Muscle layer of colon (tissue), 2 donors: ENCODE results near the gene NAB2.
A peak's percentile ranks its signal among the peaks of the same experiment; 100 is the strongest.

ENCODE experiments used
- H3K27ac ChIP-seq: one replicate; pipeline ENCODE4 v1.7.0; 2013; ENCODE audit warnings: low read depth, mild to moderate bottlenecking, low read length, moderate library complexity
- H3K27me3 ChIP-seq, 2 donors: one replicate each; pipeline ENCODE4 v1.7.0; 2013; ENCODE audit warnings: low read length in 2 of 2, mild to moderate bottlenecking in 2 of 2; ENCODE audit not compliant: insufficient read depth in 2 of 2, control insufficient read depth in 1 of 2
- H3K36me3 ChIP-seq: one replicate; pipeline ENCODE4 v1.7.0; 2013; ENCODE audit warnings: mild to moderate bottlenecking, low read length; ENCODE audit not compliant: insufficient read depth
- H3K4me1 ChIP-seq: one replicate; pipeline ENCODE4 v1.7.0; 2013; ENCODE audit warnings: mild to moderate bottlenecking, low read length; ENCODE audit not compliant: insufficient read depth
- H3K4me3 ChIP-seq, 2 donors: one replicate each; pipeline ENCODE4 v1.7.0; 2013; ENCODE audit warnings: low read length in 2 of 2, low read depth in 1 of 2, mild to moderate bottlenecking in 1 of 2, moderate library complexity in 1 of 2
- H3K9ac ChIP-seq: one replicate; pipeline ENCODE4 v1.7.0; 2013; ENCODE audit warnings: low read length
- H3K9me3 ChIP-seq: one replicate; pipeline ENCODE4 v1.7.0; 2013; ENCODE audit warnings: mild to moderate bottlenecking, low read length
- donor health status: abdominal sarcoma.
- donor health status: Adenocarcinoma of cecum.

NAB2 gene

DNA sequence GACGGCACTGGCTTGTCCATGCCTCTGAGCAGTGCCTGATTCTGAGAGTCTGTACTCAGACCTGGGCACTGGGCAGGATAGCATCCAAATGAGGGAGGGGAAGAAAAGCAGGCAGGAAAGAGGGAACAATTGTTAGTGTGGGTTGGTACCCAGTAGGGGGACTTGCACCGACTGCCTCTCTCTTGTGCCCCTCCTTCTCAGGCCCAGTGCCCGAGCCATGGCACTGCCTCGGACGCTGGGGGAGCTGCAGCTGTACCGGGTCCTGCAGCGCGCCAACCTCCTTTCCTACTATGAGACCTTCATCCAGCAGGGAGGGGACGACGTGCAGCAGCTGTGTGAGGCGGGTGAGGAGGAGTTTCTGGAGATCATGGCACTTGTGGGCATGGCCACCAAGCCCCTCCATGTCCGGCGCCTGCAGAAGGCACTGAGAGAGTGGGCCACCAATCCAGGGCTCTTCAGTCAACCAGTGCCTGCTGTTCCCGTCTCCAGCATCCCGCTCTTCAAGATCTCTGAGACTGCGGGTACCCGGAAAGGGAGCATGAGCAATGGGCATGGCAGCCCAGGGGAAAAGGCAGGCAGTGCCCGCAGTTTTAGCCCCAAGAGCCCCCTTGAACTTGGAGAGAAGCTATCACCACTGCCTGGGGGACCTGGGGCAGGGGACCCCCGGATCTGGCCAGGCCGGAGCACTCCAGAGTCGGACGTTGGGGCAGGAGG, 2.2 kb downstream of the NAB2 start:
- Histone ChIP-seq H3K9me3 (no peaks in the 10 kb centered on the region), H3K27me3 (no peaks in the 10 kb centered on the region), H3K4me1 (peaks cover 53% of the 10 kb centered on the region), H3K27ac (peak overlapping the region; percentile 84), H3K36me3 (peaks cover 47% of the 10 kb centered on the region), H3K9ac (no peak overlapping the region), H3K4me3 (peak overlapping the region; percentile 39 to 66)

DNA sequence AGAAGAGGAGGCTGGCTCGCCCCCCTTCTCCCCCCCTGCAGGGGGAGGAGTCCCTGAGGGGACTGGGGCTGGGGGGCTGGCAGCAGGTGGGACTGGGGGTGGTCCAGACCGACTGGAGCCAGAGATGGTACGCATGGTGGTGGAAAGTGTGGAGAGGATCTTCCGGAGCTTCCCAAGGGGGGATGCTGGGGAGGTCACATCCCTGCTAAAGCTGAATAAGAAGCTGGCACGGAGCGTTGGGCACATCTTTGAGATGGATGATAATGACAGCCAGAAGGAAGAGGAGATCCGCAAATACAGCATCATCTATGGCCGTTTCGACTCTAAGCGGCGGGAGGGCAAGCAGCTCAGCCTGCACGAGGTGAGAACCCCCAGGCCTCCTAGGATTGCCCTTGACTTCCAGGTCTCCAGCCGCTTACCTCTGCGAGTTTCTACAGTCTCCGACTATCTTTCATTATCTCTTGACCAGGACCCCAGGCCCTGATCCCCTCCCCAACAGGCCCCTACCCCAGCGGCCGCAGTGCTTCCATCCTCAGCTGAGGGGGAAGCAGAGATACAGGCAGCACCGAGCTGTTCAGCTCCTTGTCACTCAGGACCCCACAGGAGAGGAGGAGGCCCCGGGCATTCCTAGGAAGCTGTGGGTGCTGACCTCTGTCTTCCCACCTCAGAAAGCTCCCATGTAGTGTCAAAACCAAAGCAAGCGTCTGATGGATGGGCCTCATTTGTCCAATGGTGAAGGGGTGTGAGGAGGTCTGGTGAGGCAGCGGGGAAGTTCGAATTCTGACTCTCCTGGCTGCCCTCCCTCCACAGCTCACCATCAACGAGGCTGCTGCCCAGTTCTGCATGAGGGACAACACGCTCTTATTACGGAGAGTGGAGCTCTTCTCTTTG, 3.0 kb downstream of the NAB2 start:
- Histone ChIP-seq H3K4me1 (peaks cover 47% of the 10 kb centered on the region), H3K4me3 (peak overlapping the region; percentile 39 to 66), H3K9ac (peak overlapping the region; percentile 5), H3K27ac (peak overlapping the region; percentile 84), H3K9me3 (no peaks in the 10 kb centered on the region), H3K36me3 (peaks cover 55% of the 10 kb centered on the region), H3K27me3 (no peaks in the 10 kb centered on the region)

DNA sequence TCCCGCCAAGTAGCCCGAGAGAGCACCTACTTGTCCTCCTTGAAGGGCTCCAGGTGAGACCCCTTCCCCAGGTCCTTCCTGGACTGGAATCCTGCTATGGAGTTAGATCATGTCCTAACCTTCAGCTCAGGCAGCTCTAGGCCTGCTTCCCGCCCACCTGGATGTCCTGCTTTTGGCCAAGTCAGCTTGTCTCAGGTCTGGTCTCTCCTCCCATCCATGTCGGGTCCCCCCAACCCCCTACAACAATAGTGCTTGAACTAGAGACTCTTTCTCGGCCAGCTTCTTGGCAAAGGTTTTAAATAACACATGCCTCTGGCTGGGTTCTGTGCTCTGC, 3.6 kb downstream of the NAB2 start:
- H3K9me3 ChIP-seq: no peaks in the 10 kb centered on the region
- peak overlapping the region; percentile 84 for H3K27ac ChIP-seq
- H3K27me3 ChIP-seq: no peaks in the 10 kb centered on the region
- peak overlapping the region; percentile 39 for H3K9ac ChIP-seq
- peak overlapping the region in 1 of 2 donors; percentile 66 for H3K4me3 ChIP-seq
- peaks cover 61% of the 10 kb centered on the region for H3K36me3 ChIP-seq
- H3K4me1 ChIP-seq: peaks cover 47% of the 10 kb centered on the region

DNA sequence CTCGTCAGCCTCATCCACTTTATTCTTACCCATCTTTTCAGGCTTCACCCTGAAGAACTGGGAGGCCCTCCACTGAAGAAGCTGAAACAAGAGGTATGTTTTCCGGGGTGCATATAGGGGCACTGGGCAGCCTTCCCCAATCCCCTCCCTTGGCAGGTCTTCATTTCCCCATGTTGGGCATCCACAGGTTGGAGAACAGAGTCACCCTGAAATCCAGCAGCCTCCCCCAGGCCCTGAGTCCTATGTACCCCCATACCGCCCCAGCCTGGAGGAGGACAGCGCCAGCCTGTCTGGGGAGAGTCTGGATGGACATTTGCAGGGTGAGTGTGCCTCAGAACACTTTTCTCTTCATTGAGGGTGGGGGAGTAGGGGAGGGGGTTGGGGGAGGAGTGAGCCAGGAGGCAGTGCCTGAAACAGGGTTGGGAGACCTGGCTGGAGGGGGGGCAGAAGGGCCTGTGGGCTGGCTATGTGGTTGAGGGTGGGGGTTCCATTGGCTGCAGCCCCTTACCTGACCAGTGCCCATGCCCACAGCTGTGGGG, 4.0 kb downstream of the NAB2 start:
- no peaks in the 10 kb centered on the region for H3K9me3 ChIP-seq
- H3K9ac ChIP-seq: peak overlapping the region; percentile 39
- peak overlapping the region in 1 of 2 donors; percentile 66 for H3K4me3 ChIP-seq
- no peaks in the 10 kb centered on the region for H3K27me3 ChIP-seq
- H3K36me3 ChIP-seq: peaks cover 65% of the 10 kb centered on the region
- peaks cover 47% of the 10 kb centered on the region for H3K4me1 ChIP-seq
- H3K27ac ChIP-seq: peak overlapping the region; percentile 84

DNA sequence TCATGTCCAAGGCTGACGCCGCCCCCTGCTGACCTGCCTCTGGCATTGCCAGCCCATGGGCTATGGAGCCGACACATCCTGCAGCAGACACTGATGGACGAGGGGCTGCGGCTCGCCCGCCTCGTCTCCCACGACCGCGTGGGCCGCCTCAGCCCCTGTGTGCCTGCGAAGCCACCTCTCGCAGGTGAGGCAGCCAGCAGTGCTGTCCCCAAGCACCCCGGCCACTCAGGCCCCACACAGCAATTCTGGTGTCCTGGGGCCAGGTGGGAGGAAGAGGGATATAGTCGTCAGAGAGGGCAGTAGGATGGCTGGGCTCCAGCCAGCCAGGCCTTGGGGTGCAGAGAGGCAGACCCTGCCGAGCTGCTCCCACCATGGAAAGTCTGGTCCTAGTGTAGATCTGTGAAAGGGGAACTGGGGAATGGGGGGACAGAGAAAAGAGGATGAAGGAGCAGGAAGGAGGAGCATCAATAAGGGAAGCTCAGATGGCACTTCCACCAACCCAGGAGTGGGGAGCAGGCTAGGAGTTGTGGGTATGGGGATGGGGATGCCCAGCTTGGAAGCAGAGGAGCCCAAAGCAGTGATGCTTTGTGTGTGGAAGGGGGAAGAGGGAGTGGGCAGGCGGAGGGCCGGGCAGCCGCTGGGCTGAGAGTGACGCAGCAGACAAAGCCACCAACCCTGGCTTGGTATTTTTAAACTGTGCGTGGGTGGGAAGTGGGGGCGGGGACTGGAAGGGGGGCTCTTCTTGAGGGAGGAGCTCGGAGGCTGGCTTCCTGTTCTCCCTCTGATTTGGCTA, 4.7 kb downstream of the NAB2 start:
- no peaks in the 10 kb centered on the region for H3K9me3 ChIP-seq
- H3K27ac ChIP-seq: peak overlapping the region; percentile 84
- no peak overlapping the region for H3K9ac ChIP-seq
- peak overlapping the region in 1 of 2 donors; percentile 66 for H3K4me3 ChIP-seq
- peaks cover 72% of the 10 kb centered on the region for H3K36me3 ChIP-seq
- no peaks in the 10 kb centered on the region for H3K27me3 ChIP-seq
- H3K4me1 ChIP-seq: peaks cover 47% of the 10 kb centered on the region

DNA sequence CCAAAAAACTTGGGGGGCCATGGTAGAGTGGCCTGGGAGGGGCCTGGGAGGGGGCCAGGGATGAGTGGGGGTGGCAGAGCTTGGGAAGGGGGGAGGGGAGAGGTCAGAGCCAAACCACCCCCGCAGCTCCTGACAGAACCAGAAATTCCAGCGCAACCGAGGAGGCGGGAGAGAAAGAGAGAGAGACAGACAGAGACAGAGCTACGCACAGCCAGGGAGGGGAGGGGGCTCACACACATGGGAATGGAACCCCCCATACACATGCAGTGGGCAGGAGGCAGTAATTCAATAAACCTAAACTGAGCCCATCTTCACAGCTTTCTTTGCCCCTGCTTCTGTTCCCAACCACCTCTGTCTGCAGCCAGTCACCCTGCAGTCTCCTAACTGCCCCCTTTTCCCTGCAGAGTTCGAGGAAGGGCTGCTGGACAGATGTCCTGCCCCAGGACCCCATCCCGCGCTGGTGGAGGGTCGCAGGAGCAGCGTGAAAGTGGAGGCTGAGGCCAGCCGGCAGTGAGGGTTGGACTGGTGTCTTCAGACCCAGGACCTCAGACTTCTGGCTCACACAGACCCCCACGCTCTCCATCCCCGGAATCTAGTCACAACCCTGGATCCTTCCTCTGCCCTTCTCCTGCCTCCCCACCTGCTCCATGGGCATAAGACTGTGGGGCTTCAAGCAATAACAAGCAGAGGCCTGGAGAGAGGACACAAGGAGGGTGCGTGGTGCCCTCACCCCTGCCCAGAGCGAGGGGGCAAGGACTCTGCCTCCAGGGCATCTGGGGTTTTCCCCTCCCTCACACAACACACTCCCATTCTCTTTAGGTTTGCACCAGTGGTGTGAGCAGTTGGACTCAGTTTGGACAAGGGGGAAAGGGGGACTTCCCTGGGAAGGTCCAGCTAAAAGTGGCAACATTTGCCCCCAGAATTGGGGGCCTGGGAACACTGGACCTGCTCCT, 5.6 kb downstream of the NAB2 start:
- Histone ChIP-seq H3K4me1 (peaks cover 47% of the 10 kb centered on the region), H3K9ac (peak overlapping the region; percentile 21), H3K27me3 (no peaks in the 10 kb centered on the region), H3K27ac (peak overlapping the region; percentile 40), H3K4me3 (no peak overlapping the region), H3K9me3 (no peaks in the 10 kb centered on the region), H3K36me3 (peaks cover 81% of the 10 kb centered on the region)

DNA sequence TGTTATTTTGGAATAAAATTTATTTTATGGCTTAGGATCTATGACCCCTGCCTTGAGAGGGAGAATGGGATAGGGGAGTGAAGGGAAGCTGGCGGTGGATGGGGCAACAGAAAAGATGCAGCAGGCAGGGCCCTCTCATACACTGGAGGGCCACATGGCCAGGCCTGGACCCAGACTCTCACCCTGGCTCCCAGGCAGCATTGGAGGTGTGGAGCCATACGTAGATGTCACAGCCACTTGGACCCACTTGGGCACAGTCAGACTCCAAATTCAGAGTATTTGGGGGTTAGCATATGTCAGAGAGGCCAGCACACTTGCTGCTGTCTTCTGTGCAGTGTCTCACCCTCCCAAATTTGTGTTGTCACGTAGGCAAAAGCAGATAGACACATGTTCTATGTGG, 6.5 kb downstream of the NAB2 start:
- H3K27ac ChIP-seq: peak overlapping the region; percentile 10
- peaks cover 46% of the 10 kb centered on the region for H3K4me1 ChIP-seq
- H3K27me3 ChIP-seq: no peaks in the 10 kb centered on the region
- H3K4me3 ChIP-seq: no peak overlapping the region
- H3K9me3 ChIP-seq: no peaks in the 10 kb centered on the region
- no peak overlapping the region for H3K9ac ChIP-seq
- H3K36me3 ChIP-seq: peaks cover 90% of the 10 kb centered on the region

DNA sequence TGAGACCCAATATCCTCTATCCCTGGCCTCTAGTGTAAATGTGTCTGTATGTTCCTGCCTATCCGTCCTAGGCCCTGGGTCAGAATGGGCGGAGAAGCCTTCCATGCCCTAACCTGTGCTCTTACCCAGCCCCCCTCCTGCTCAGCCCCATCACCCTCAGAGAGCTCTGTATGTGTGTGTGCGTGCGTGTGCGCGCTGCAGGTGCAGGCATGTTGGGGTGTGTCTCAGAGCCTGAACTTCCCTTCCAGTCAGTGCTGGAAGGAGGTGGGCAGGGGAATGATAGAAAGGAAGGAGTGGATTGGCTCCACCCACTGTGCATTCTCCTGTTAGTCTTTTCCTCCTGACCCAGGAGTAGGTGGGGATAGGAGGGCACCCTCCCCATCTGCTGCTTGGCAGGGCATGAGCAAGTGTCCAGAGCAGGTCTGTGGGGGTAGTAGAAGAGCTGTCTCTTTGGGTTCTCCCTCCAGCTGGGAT, 7.2 kb downstream of the NAB2 start:
- Histone ChIP-seq H3K27ac (peak overlapping the region; percentile 39), H3K36me3 (peaks cover 89% of the 10 kb centered on the region), H3K9ac (no peak overlapping the region), H3K9me3 (no peaks in the 10 kb centered on the region), H3K4me3 (no peak overlapping the region), H3K4me1 (peaks cover 39% of the 10 kb centered on the region), H3K27me3 (no peaks in the 10 kb centered on the region)

DNA sequence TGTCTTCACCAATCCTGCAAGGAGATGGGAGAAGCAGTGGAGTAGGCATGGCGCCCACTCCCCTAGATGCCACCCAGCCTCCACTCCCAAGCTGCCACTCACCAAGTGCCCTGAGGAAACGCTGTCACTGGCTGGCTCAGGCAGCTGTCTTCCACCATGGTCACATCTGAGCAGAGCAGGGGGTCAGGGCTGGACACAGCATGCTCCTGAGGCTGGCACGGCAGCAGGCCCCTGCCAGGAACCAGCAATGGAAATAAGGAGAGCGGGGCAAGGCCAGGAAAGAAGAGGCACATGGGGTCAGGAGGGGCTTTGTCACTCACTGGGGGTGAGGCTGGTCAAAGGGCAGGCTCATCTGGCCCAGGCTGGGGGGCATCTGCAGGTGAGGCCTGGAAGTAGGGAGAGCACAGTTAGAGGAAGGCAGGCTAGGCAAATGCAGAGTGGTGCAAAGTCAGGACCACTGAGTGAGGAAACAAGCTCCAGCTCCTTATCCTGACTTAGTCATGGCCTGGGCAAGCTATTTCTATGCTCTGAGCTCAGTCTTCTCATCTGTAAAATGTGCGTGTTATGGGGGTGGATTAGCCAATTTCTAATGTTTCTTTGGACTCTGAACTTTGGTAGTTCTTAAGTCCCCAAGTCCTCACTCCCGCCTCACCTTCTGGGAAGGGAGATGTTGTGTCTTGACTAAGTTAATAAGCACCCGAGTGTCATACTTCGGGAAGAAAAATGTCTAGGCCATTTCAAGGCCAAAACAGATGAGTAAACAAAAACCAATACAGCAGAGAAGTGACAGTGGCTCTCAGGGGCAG, 8.0 kb downstream of the NAB2 start:
- no peak overlapping the region for H3K27ac ChIP-seq
- no peaks in the 10 kb centered on the region for H3K27me3 ChIP-seq
- peaks cover 82% of the 10 kb centered on the region for H3K36me3 ChIP-seq
- peaks cover 31% of the 10 kb centered on the region for H3K4me1 ChIP-seq
- no peak overlapping the region for H3K4me3 ChIP-seq
- H3K9ac ChIP-seq: no peak overlapping the region
- H3K9me3 ChIP-seq: no peaks in the 10 kb centered on the region

DNA sequence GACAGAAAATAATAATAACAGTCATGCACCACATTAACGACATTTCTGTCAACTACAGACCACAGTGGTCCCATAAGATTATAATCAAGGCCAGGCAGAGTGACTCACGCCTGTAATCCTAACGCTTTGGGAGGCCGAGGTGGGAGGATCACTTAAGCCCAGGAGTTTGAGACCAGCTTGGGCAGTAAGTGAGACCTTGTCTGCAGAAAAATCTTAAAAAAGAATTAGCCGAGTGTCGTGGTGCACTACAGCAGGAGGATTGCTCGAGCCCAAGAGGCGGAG, 8.6 kb downstream of the NAB2 start:
- Histone ChIP-seq H3K4me3 (no peak overlapping the region), H3K27me3 (no peaks in the 10 kb centered on the region), H3K9ac (no peak overlapping the region), H3K27ac (no peak overlapping the region), H3K36me3 (peaks cover 82% of the 10 kb centered on the region), H3K9me3 (no peaks in the 10 kb centered on the region), H3K4me1 (peaks cover 25% of the 10 kb centered on the region)
